Measurements from ENCODE around the gene MLNR.

Gene MLNR, protein sequence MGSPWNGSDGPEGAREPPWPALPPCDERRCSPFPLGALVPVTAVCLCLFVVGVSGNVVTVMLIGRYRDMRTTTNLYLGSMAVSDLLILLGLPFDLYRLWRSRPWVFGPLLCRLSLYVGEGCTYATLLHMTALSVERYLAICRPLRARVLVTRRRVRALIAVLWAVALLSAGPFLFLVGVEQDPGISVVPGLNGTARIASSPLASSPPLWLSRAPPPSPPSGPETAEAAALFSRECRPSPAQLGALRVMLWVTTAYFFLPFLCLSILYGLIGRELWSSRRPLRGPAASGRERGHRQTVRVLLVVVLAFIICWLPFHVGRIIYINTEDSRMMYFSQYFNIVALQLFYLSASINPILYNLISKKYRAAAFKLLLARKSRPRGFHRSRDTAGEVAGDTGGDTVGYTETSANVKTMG

DNA sequence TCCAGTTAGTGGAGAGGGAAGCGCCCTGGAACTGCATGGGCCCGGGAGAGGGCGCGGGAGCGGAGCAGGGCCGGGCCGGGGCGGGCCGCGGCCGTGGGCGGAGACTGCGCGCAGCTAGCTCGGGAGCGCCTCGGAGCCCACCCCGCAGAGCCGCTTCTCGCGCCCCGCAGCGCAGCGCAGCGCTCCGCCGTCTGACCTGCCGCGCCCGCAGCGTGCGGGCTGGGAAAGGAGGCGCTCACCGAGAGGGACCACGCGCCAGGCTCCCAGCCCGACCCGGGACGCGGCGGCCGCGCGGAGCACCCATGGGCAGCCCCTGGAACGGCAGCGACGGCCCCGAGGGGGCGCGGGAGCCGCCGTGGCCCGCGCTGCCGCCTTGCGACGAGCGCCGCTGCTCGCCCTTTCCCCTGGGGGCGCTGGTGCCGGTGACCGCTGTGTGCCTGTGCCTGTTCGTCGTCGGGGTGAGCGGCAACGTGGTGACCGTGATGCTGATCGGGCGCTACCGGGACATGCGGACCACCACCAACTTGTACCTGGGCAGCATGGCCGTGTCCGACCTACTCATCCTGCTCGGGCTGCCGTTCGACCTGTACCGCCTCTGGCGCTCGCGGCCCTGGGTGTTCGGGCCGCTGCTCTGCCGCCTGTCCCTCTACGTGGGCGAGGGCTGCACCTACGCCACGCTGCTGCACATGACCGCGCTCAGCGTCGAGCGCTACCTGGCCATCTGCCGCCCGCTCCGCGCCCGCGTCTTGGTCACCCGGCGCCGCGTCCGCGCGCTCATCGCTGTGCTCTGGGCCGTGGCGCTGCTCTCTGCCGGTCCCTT lies at the start of gene MLNR:
TSS of gene MLNR (plus strand) at position 303 of the 820 bp plus-strand sequence. CDS start at position 303, 0 bp downstream.
- peak; percentile 60 to 80 for DNase-seq

DNA sequence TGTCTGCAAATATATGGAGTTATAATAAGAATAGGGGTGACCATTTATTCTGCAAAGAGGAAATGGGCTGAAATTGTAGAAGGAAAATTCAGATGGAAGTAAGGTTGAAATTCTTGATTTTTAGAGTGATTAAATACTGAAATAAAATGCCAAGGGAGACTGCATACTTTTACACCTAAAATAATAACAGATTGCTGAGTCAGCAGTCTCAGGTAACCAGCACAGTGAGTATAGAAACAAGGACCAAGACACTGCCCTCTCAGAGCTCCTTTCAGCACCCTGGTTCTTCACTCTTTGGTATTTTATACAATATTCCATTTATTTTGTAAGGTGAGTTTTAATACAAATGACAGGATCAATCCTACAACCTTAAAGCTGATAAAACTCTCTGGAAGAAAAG lies 48.8 kb upstream of the MLNR start:
- DNase-seq, result no peak

DNA sequence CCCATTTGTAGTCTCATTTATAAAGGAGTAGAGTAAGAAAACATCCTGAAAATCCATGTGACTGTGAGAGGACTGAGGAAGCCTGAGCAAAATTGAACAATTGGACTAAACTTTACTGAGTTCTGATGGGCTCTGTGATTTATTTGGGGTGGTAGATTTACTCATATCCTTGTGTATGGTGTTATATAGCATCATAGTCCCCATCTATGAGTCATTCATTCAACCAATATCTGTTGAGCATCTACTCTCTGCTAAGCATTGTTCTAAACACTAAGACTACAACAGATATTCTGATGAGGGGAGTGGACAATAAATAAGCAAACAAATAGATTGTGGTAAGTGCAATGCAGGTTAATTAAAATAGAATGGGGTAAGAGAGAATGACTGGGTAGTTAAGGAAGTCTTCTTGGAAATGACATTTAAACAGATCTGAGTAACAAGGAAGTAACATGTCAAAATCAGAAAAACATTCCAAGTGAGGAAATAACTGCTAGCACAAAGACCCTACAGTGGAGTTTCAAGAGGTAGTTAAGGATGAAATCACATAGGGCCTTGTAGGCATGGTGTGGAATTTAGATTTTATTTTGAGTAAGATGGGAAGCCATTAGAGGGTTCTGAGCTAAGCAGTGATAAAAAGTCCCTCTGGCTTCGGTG lies 36.3 kb upstream of the MLNR start:
- DNase-seq, result no peak

DNA sequence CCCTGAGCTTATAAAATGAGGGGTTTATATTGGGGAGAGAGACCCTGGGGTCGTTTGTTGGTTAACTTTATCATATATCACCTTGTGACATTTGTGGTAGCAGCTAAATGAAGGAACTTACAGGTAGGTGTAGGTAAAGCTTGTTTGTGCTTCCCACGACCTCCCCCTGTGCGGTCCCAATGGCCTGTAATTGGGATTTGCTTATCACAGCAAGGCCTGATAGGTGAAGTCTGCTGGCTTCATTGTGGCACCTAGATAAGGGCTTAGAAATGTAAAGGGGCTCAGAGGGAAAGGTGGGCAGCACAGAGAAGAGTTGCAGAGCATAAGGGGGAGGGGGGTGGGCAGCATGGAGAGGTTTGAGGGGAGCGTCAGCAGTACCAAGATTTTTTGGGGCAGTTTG lies 35.5 kb upstream of the MLNR start:
- DNase-seq, result no peak

DNA sequence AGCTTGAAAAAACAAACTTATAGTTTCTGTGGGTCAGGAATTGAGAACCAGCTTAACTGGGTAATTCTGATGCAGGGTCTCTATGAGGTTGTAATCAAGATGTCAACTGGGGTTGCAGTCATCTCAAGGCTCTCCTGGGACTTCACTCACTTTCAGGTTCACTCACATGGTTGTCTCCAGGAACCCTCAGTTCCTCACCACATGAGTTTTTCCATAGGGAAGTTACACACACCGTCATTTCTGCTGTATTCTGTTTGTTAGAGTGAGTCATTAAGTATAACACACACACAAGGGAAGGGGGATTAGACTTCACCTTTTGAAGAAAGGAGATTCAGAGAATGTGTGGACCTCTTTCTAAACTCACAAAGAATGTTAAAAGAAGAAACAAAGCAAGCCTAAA lies 34.9 kb upstream of the MLNR start:
- no peak for DNase-seq

DNA sequence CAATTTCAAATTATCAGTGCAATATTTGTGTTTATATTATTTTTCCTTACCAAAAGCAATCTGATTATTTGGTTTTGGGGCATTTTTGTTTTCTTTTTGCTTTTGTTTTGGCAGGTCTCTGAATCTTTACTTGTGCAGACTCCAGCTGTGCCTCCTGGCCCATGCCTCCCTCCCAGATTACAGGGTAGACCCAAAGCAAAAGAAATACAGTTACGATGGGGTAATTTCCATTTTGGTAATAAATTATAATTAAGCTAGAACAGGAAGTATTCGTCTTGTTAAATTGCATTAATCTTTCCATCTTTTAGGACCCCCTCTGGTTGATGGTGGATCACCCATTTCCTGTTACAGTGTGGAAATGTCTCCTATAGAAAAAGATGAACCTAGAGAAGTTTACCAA lies 29.2 kb upstream of the MLNR start:
- no peak for DNase-seq

DNA sequence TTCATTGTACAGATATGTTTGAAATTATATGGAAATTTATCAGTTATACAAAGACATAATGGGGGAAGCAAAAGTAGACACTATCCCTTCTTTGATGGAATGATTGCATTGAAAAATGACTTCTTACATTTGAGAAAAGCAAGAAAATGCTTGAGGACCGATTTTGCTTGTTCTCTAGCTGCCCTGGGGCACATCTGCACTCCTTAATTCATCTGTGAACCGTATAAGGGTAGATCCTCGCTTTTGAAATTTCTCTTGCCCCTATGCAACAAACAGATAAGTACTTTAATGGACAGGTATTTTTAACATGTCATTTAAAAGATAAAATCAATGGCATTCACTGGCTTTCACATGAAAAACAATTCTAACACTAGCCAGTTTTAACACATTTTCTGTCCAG lies 13.5 kb upstream of the MLNR start:
- no peak for DNase-seq

DNA sequence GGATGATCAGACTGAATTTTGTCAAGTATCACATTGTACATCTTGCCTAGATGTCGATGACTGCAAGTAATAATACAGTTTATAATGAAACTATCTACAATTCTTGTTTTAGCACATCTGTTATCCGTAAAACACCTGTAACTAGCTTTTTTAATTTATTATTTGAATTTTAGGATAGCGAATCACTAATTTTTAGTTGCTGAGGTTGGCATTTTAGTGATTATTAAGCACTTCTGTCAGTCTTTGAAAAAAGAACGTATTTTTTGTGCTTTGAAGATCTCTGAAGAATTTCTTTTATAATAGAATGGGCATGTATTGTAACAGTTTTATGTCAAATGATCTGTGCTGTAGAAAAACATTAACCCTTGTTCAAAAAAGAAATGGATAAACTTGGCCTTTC lies 11.5 kb upstream of the MLNR start:
- DNase-seq, result no peak

DNA sequence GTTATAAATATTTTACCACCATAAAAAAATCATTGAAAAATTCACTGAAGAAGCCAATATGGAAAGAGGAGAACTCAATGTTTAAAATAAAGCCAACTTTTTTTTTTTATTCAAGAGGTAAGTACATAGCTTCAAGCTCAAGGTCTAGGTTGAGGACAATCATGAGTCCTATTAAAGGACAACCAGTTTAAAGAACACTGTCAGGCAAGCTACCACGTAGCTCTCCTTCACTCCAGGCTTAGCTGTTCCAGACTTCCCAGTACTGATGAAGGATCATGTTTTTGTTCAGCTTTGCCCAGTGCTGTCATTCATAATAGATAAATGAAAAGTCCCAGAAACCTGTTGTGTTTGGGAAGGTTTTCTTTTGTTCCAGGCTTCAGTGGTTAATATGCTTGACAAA lies 10.0 kb upstream of the MLNR start:
- no peak for DNase-seq

DNA sequence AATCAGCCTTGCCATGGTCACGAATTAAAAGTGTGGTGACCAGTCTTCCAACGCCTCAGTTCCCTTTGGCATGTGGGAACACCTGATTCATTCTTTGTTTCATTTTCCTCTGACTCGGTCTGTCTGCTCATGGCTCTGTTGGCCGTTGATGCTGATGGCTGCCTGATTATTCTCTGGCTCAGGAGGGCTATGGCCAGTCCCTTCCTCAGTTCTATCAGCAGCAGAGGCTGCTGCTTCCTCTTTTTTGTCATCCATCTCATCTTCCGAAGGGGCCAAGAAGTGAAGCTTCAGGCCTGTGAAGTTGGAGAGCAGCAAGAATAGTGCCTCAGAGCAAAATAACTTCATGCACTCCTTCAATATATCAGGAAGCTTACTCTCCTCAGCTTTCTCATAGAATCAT lies 9.5 kb upstream of the MLNR start:
- no peak for DNase-seq

DNA sequence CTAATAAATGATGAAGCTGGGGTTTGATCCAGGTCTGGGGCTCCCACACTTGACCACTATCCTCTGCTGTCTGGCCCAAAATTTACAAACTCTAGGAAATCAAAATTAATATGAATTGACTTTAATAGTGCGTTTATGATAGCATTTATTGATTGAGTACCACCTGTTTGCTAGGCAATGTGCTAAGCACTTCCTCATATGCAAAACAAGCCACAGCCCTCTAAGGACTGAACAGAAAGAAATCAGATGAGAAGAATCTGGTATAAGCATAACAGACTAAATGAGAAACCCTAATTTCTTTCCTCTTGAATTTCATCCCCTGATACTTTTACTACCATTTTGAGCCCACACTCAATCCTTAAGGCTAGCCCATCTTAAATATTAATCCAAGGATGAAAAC lies 6.6 kb upstream of the MLNR start:
- no peak for DNase-seq

DNA sequence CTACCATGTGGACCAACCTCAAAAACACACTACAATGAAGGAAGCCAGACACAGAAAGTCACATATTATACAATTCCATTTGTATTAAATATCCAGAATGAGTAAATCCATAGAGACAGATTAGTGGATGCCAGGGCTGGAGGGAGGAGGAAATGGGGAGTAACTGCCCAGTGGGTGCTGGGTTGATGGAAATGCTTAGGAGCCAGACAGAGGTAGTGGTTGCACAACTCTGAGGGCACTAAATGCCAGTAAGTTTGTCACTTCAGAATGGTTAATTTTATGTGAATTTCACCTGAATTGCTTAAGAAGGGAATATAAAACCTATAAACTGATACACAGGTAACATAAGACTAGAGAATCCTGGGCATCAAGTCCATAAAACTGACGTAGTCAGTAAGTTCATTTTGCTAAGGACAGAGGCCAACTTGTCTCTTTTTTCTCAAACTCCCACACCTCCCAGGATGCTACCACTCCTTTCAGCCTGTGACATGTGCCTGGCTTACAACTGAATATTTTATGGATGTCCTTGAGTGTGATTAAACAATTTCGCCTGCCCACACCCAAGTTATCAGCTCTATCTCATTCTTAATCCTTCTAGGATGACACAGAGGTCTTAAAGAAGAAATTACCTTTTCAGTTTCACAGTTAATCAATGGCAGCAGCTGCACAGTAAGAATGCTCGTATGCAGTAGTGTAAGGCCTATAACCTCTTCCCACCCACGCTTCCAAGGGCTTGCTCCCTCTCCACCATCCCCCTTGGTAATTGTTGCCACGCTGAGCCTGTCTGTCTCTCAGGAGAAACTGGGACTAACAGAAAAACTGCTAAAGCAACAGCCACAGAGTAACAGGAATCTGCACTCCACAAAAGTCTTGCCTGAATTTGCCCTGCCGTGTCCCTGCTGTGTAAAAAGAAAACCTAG lies 5.9 kb upstream of the MLNR start:
- DNase-seq, result no peak

DNA sequence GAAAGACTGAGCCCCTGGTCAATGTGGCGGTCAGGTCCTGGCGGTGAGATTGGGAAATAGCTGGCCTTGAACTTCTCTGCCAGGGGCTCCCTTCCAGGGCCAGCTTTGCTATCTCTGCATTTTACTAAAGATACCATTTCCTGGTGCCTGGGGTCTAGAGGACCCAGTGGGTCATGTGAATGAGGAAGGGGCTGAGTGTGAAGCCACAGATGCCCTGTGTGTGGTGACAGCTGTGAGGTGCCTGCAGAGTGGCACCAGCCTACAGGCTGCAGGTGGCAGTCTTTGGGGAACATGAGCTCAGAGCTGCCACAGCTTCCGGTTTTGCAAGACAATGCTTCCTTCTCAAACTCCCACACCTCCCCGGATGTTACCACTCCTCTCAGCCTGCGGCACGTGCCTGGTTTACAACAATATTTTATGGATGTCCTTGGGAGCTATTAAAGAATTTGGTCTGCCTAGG lies 5.2 kb upstream of the MLNR start:
- no peak for DNase-seq

DNA sequence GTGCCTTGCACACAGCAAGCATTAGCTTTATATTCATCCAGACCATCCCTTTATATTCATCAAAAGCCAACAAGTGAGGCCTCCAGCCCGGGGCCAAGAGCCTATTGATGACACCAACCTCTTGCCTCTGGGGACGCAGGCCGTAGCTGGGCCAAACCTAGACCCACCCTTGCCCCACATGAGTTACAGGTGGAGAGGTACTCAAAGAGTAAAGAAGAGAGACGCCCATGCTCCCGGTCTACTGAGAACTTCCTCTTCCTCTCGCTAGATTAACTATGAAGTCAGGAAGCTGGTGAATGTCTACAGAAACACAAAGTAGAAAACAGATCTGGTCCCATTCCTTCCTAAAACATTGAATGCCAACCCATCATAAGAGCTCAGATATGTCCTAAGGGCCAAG lies 3.8 kb upstream of the MLNR start:
- DNase-seq, result no peak

DNA sequence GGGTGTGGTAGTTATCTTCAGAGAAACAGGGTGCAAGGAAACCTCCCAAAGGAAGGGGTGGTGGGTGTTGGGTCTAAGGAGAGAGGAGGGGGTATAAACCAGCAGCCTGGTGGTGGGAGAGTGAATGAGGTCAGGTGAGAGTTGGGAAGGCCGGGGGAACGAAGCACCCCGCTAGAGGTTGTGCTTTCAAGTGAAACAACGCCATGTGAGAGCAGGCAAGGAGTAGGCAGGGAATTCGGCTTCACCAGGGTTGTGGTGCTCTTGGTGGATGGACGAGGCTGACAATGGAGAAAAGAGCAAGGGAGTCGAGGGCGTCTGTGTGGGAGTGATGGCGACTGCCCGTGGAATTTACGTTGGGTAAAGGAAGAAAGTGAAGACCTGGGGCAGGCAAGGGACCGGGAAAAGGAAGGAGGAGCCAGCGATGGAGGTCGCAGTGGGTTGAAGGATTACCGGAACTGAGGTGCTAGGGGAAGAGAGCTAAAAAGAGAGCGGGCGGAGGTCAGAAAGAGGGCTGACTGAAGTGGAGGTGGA lies 2.1 kb upstream of the MLNR start:
- no peak for DNase-seq

DNA sequence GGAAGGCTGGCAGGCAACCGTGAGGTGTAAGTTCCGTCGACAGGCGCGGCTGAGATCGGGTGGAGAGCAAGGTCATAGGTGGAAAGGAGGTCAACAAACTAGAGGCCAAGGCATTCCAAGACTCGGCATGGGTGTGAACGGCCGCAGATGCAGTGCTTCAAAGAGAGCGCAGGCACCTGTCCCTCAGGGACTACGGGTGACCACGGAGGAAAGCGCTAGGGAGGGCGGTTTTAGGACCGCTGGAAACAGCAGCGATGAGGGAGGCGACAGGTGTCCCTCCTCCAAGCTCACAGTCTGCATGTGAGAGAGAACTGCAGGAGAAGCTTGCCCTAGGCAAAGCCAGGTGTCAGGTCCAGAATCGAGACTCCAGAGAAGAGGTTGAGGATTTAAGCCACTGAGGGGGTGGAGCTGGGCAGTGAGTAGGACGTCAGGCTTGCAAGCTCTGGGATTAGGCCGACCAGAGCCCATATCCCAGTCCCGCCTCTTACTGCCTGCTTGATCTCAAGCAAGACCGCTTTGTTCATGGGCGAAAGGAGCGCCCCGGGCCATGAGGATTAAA lies 1.6 kb upstream of the MLNR start:
- no peak for DNase-seq

DNA sequence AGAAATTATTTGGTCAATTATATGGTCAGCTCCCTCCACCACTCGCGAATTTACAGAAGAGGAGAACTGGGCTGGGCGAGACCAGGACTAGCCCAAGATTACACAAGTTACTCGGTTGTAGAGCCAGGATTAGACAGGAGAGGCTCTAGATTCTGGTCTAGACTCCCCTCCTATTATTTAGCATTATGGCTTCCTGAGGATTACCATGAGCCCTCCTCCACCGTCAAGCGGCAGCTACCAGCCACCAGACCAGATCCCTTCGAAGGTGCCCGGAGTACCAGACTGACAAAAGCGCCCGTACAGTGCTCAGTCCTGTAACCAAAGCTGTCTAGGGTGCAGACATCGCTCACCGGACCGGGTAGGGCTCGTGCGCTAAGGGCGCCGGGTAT lies 497 bp upstream of the MLNR start:
- DNase-seq, result no peak

DNA sequence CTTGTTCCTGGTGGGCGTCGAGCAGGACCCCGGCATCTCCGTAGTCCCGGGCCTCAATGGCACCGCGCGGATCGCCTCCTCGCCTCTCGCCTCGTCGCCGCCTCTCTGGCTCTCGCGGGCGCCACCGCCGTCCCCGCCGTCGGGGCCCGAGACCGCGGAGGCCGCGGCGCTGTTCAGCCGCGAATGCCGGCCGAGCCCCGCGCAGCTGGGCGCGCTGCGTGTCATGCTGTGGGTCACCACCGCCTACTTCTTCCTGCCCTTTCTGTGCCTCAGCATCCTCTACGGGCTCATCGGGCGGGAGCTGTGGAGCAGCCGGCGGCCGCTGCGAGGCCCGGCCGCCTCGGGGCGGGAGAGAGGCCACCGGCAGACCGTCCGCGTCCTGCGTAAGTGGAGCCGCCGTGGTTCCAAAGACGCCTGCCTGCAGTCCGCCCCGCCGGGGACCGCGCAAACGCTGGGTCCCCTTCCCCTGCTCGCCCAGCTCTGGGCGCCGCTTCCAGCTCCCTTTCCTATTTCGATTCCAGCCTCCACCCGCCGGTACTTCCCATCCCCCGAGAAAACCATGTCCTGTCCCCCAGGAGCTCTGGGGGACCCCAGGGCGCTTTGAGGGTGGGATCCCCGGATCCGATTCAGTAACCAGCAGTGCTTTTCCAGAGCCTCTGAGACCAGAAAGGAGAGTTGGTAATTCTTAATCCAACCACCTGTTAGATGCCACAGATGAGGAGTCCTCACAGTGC lies 885 bp downstream of the MLNR start:
- no peak for DNase-seq

DNA sequence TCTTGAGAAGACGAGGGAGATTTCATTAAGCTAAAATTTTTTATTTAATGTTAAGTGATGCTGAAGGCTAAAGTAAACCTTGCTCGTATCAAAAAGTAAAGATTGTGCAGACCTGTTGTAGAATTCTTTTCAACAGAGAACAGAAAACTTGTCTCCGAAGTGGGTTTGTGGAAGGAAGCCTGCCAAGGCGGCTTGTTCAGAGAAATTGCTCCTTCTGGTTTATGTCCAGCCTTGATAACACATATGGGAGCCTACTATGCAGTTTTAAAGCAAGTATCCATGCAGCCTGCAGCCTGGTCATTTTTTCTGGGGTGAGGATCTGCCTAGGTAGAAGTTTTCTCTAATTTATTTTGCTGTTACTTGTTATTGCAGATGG lies 1.4 kb downstream of the MLNR start:
- no peak for DNase-seq

DNA sequence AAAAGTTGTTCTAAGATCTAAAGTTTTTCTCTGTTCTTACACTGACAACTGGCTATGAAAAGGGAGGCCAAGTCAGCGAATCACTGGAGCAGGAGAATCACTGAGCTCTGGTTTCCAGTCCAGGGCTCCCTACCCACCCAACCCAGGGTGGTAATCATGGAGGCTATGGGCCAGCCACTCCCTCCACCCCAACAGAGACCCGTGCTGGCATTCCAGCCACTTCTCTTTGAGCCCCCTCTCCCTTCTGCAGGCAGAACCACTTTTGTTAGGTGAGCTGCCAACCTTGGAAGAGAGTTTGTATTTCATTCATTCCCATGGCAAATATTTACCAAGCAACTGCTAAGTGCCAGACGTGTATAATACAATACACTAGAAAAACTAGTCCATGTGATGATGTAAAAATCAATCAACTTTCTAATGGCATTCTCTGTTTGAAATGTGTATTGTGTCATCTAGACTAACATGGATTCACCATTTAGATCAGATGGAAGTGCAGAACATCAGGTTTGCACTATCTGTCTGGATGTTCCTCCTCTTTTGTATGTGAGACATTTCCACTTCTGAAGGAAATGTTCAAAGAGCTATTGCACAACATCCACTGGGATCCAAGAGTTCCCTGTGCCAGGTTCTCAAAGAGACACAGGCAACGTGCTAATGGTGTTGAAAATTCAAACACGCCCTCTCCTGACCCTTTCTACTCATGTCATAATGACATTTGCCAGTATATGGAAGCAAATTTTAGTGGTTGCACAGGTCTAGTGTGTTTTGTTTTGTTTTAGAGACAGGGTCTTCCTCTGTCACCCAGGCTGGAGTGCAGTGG lies 5.3 kb downstream of the MLNR start:
- DNase-seq, result no peak

All from NCI-H1930 (cell line).